IMR-90 (cell line): ENCODE data around the gene TEKT5. TPM values are rescaled to one million over a fixed set of nuclear protein-coding genes. Genes with fewer than 3 reads are reported as not detected.

Source experiments
- ATAC-seq: fragments of 200-7000 bp; cut with Tn5 transposase; 2 replicates; pipeline ENCODE4 v1.9.1; 2020; ENCODE audit warnings: low read depth, mild to moderate bottlenecking, moderate library complexity
- BruUV-seq: library from RNA; stranded (reverse); fragments of 400-500 nt; replicated peaks from 2 replicates; lab custom pipeline; 2021; lab: Mats Ljungman, UMichigan
- CTCF ChIA-PET: fragments of 300-600 bp; formaldehyde crosslinking; extraction: SDS; loops from one replicate; lab custom pipeline; 2021; ENCODE audit warnings: antibody characterized with exemption; lab: Yijun Ruan, JAX
- POLR2A ChIA-PET: fragments of 300-600 bp; sonication (Branson Sonifier 250); formaldehyde crosslinking; loops from one replicate; lab custom pipeline; 2022; ENCODE audit warnings: antibody characterized with exemption; ENCODE audit not compliant: unreplicated experiment; lab: Charles Lee
- DNase-seq: peaks from one replicate; pipeline ENCODE4 v3.0.0; 2013
- H2AFZ ChIP-seq: replicated peaks from 2 replicates; pipeline ENCODE3; 2013; ENCODE audit warnings: low read length, mild to moderate bottlenecking; ENCODE audit not compliant: poor library complexity
- H2AK5ac ChIP-seq: 2 replicates; pipeline ENCODE4 v1.6.1; 2013; ENCODE audit warnings: low read depth, low read length, inconsistent platforms
- H2AK9ac ChIP-seq: replicated peaks from 2 replicates; pipeline ENCODE3; 2013; ENCODE audit warnings: mild to moderate bottlenecking, low read depth, low read length, moderate library complexity; ENCODE audit not compliant: poor library complexity
- H2BK120ac ChIP-seq: 2 replicates; pipeline ENCODE4 v1.6.1; 2013; ENCODE audit warnings: low read depth, low read length, inconsistent platforms
- H2BK15ac ChIP-seq: 3 replicates; pipeline ENCODE4 v1.6.1; 2013; ENCODE audit warnings: low read depth, low read length, inconsistent platforms
- H2BK20ac ChIP-seq: 2 replicates; pipeline ENCODE4 v1.6.1; 2013; ENCODE audit warnings: low read depth, mild to moderate bottlenecking, inconsistent platforms, low read length, moderate library complexity
- H2BK5ac ChIP-seq: 2 replicates; pipeline ENCODE4 v1.6.1; 2013; ENCODE audit warnings: mild to moderate bottlenecking, low read depth, low read length, inconsistent platforms; ENCODE audit not compliant: poor library complexity, severe bottlenecking
- H3K14ac ChIP-seq: replicated peaks from 2 replicates; pipeline ENCODE4 v1.6.1; 2013; ENCODE audit warnings: low read depth, low read length, inconsistent platforms
- H3K18ac ChIP-seq: 2 replicates; pipeline ENCODE4 v1.6.1; 2013; ENCODE audit warnings: low read depth, low read length, control low read depth
- H3K23ac ChIP-seq: 2 replicates; pipeline ENCODE4 v1.6.1; 2013; ENCODE audit warnings: low read depth, low read length, inconsistent platforms
- H3K27ac ChIP-seq: 2 replicates; pipeline ENCODE4 v1.5.1; 2013; ENCODE audit warnings: mild to moderate bottlenecking, control low read depth, low read length; ENCODE audit not compliant: insufficient read depth
- H3K27me3 ChIP-seq: 2 replicates; pipeline ENCODE4 v1.6.1; 2013; ENCODE audit warnings: low read length; ENCODE audit not compliant: control insufficient read depth, insufficient read depth
- H3K36me3 ChIP-seq: 2 replicates; pipeline ENCODE4 v1.6.1; 2013; ENCODE audit warnings: low read length, mixed read lengths; ENCODE audit not compliant: control insufficient read depth, insufficient read depth
- H3K4ac ChIP-seq: 2 replicates; pipeline ENCODE4 v1.6.1; 2013; ENCODE audit warnings: low read depth, low read length, inconsistent platforms
- H3K4me1 ChIP-seq: 2 replicates; pipeline ENCODE4 v1.6.1; 2013; ENCODE audit warnings: low read length, mixed read lengths; ENCODE audit not compliant: control insufficient read depth, insufficient read depth
- H3K4me2 ChIP-seq: 2 replicates; pipeline ENCODE4 v1.6.1; 2013; ENCODE audit warnings: low read depth, mild to moderate bottlenecking, control low read depth, low read length, moderate library complexity
- H3K4me3 ChIP-seq: 2 replicates; pipeline ENCODE4 v1.5.1; 2013; ENCODE audit warnings: low read depth, mild to moderate bottlenecking, control low read depth, low read length, moderate library complexity; ENCODE audit not compliant: insufficient read depth
- H3K56ac ChIP-seq: 2 replicates; pipeline ENCODE4 v1.6.1; 2013; ENCODE audit warnings: low read length, inconsistent platforms; ENCODE audit not compliant: insufficient read depth; ENCODE audit errors: extremely low read depth
- H3K79me1 ChIP-seq, 2 experiments: 2 replicates each; pipeline ENCODE4 v1.6.1; 2013; ENCODE audit warnings: low read length in 2 of 2, inconsistent platforms in 1 of 2, low read depth in 1 of 2
- H3K9ac ChIP-seq: 2 replicates; pipeline ENCODE4 v1.6.1; 2013; ENCODE audit warnings: low read depth, low read length, control low read depth
- H3K9me1 ChIP-seq: 2 replicates; pipeline ENCODE4 v1.6.1; 2013; ENCODE audit warnings: low read length, inconsistent platforms; ENCODE audit not compliant: insufficient read depth
- H3K9me3 ChIP-seq: 2 replicates; pipeline ENCODE4 v1.6.1; 2013; ENCODE audit warnings: low read length; ENCODE audit not compliant: control insufficient read depth, insufficient read depth
- H4K20me1 ChIP-seq: 2 replicates; pipeline ENCODE4 v1.6.1; 2013; ENCODE audit warnings: low read length, inconsistent platforms; ENCODE audit not compliant: insufficient read depth
- H4K5ac ChIP-seq: 2 replicates; pipeline ENCODE4 v1.6.1; 2013; ENCODE audit warnings: mild to moderate bottlenecking, low read depth, low read length, control low read depth
- H4K8ac ChIP-seq, 2 experiments: 2 replicates each; pipeline ENCODE4 v1.6.1; 2013; ENCODE audit warnings: low read depth in 2 of 2, low read length in 2 of 2, control low read depth in 1 of 2, inconsistent platforms in 1 of 2
- H4K91ac ChIP-seq: 2 replicates; pipeline ENCODE4 v1.6.1; 2013; ENCODE audit warnings: low read depth, low read length, inconsistent platforms; ENCODE audit not compliant: insufficient read depth
- BHLHE40 ChIP-seq: fragments of 150-350 bp; IDR thresholded peaks from 2 replicates; pipeline ENCODE4 v1.6.1; 2016; ENCODE audit warnings: mild to moderate bottlenecking, low read depth, low read length
- CEBPB ChIP-seq: IDR thresholded peaks from 2 replicates; pipeline ENCODE4 v1.6.1; 2012; ENCODE audit warnings: low read depth, low read length, improper control_type of control experiment
- CHD1 ChIP-seq: IDR thresholded peaks from 2 replicates; pipeline ENCODE4 v1.6.1; 2012; ENCODE audit warnings: low read depth, low read length, improper control_type of control experiment
- CTCF ChIP-seq: conservative IDR thresholded peaks from 2 replicates; pipeline ENCODE4 v1.5.1; 2012; ENCODE audit warnings: mild to moderate bottlenecking, low read depth, low read length, improper control_type of control experiment
- ELK1 ChIP-seq: fragments of 150-350 bp; IDR thresholded peaks from 2 replicates; pipeline ENCODE4 v1.6.1; 2016; ENCODE audit warnings: low read depth, mild to moderate bottlenecking, low read length, moderate library complexity, borderline replicate concordance
- FOS ChIP-seq: fragments of 150-350 bp; IDR thresholded peaks from 2 replicates; pipeline ENCODE4 v1.6.1; 2016; ENCODE audit warnings: low read depth, low read length
- MAFK ChIP-seq: IDR thresholded peaks from 2 replicates; pipeline ENCODE4 v1.6.1; 2012; ENCODE audit warnings: low read depth, low read length, improper control_type of control experiment
- MAZ ChIP-seq: IDR thresholded peaks from 2 replicates; pipeline ENCODE4 v1.6.1; 2012; ENCODE audit warnings: low read depth, mild to moderate bottlenecking, low read length, improper control_type of control experiment, moderate library complexity, borderline replicate concordance
- MXI1 ChIP-seq: IDR thresholded peaks from 2 replicates; pipeline ENCODE4 v1.6.1; 2012; ENCODE audit warnings: low read depth, mild to moderate bottlenecking, low read length, moderate library complexity, borderline replicate concordance
- NFE2L2 ChIP-seq: fragments of 150-350 bp; IDR thresholded peaks from 2 replicates; pipeline ENCODE4 v1.6.1; 2016; ENCODE audit warnings: low read depth, mild to moderate bottlenecking, low read length
- POLR2A ChIP-seq: IDR thresholded peaks from 2 replicates; pipeline ENCODE4 v1.6.1; 2012; ENCODE audit warnings: mild to moderate bottlenecking, low read depth, low read length
- RAD21 ChIP-seq: IDR thresholded peaks from 2 replicates; pipeline ENCODE4 v1.6.1; 2012; ENCODE audit warnings: low read length, improper control_type of control experiment
- RCOR1 ChIP-seq: IDR thresholded peaks from 2 replicates; pipeline ENCODE4 v1.6.1; 2012; ENCODE audit warnings: mild to moderate bottlenecking, low read length, improper control_type of control experiment; ENCODE audit not compliant: insufficient replicate concordance
- RFX5 ChIP-seq: IDR thresholded peaks from 2 replicates; pipeline ENCODE4 v1.8.0; 2012; ENCODE audit warnings: low read depth, mild to moderate bottlenecking, low read length, moderate library complexity
- SMC3 ChIP-seq: fragments of 150-350 bp; IDR thresholded peaks from 2 replicates; pipeline ENCODE4 v1.6.1; 2016; ENCODE audit warnings: low read depth, mild to moderate bottlenecking, antibody characterized with exemption, low read length, moderate library complexity
- USF2 ChIP-seq: fragments of 150-350 bp; IDR thresholded peaks from 2 replicates; pipeline ENCODE4 v1.6.1; 2017; ENCODE audit warnings: mild to moderate bottlenecking, antibody characterized with exemption, low read length, low read depth
- WGBS, 2 experiments: methylation state at CpG; one replicate each; pipeline versions ENCODE4 v1.1.5 to v1.1.7; 2013; ENCODE audit warnings: missing lambda C conversion rate in 2 of 2; ENCODE audit not compliant: insufficient read length in 1 of 2; ENCODE audit errors: extremely low coverage in 2 of 2; 5-methylcytosine and 5-hydroxymethylcytosine counted together
- dilution Hi-C: fragments of 300-500 bp; cut with HindIII; formaldehyde crosslinking; loops from one replicate; pipeline ENCODE4 v1.14.3; 2018; ENCODE audit warnings: low sequenced_read_pairs; ENCODE audit not compliant: unreplicated experiment
- in situ Hi-C: fragments of 300-500 bp; cut with MboI; formaldehyde crosslinking; loops from 3 replicates; pipeline ENCODE4 v1.14.3; 2019; ENCODE audit warnings: low sequenced_read_pairs, inconsistent platforms, mixed read lengths
- intact Hi-C: fragments of 100-400 bp; cut with micrococcal nuclease; formaldehyde crosslinking; loops from 2 replicates; pipeline ENCODE4 v1.10.0; 2022
- polyA plus RNA-seq, 3 experiments: library from polyadenylated mRNA; depleted of rRNA; stranded (reverse); fragments of >200 nt; gene quantifications; 2 replicates each; pipeline ENCODE4 v1.2.3, GENCODE V29; 2012; ENCODE audit warnings: low replicate concordance in 1 of 3
- total RNA-seq: library from RNA; depleted of rRNA; stranded (reverse); fragments of >200 nt; gene quantifications from 2 replicates; pipeline ENCODE4 v1.2.3, GENCODE V29; 2012

The TEKT5 gene
- total and polyA plus RNA-seq, 2 of the 4 experiments (the other 2 are of a cell fraction), result 0.17 TPM; not detected in 1

GRCh38 chr16:10611825-10612342, 82.8 kb downstream of the TEKT5 start:
- H2AFZ ChIP-seq, result no peak overlapping the region
- H2AK9ac ChIP-seq, result no peak overlapping the region
- ATAC-seq (no peak), DNase-seq (no peak)
- peaks cover 9% of the 10 kb centered on the region for H3K4me1 ChIP-seq
- H3K9me1 ChIP-seq, result no peaks in the 10 kb centered on the region
- H3K27me3 ChIP-seq, result no peaks in the 10 kb centered on the region; the same call in 1 of the 2 replicates
- H3K27ac ChIP-seq, result no peak overlapping the region
- H3K23ac ChIP-seq, result no peak overlapping the region
- H3K9me3 ChIP-seq, result no peaks in the 10 kb centered on the region
- H2BK5ac ChIP-seq, result no peak overlapping the region
- no peak overlapping the region for H3K56ac ChIP-seq
- no peak overlapping the region for H4K8ac ChIP-seq
- intact Hi-C loops (no loop called here), in situ Hi-C loops (no loop called here), dilution Hi-C loops (no loop called here)
- H2AK5ac ChIP-seq, result 0 out of 2 replicates have a peak overlapping the region, but pooled peaks have one; percentile 9
- CTCF ChIA-PET, result no interaction called here
- no peak overlapping the region for H4K91ac ChIP-seq
- 52% methylated on average over 3 of the region's 6 CpGs; no CpG with 5 or more reads in 1 of the 2 experiments for WGBS, 2 experiments
- no peaks in the 10 kb centered on the region for H3K36me3 ChIP-seq
- no peak overlapping the region for H3K18ac ChIP-seq
- POLR2A ChIA-PET, result no interaction called here
- no peak overlapping the region for H3K4me3 ChIP-seq
- no peak for TF ChIP-seq MXI1
- TF ChIP-seq USF2, result no peak
- TF ChIP-seq RAD21, result no peak
- no peak for TF ChIP-seq CTCF
- TF ChIP-seq RCOR1, result no peak
- TF ChIP-seq MAZ, result no peak
- TF ChIP-seq SMC3, result no peak
- no peak for TF ChIP-seq RFX5
- no peak for TF ChIP-seq CEBPB
- no peak for TF ChIP-seq NFE2L2
- TF ChIP-seq MAFK, result no peak
- no peak for TF ChIP-seq ELK1
- no peak for TF ChIP-seq CHD1
- TF ChIP-seq FOS, result no peak
- TF ChIP-seq POLR2A, result no peak
- no peak for TF ChIP-seq BHLHE40
- H2BK15ac ChIP-seq, result no peak overlapping the region
- 0 out of 2 replicates have a peak overlapping the region, but pooled peaks have one; percentile 3 for H2BK20ac ChIP-seq
- no peak overlapping the region for H2BK120ac ChIP-seq
- no peak overlapping the region for H3K4ac ChIP-seq
- no peaks in the 10 kb centered on the region for H4K20me1 ChIP-seq
- H3K4me2 ChIP-seq, result no peak overlapping the region
- BruUV-seq, result no TSS peak
- H4K5ac ChIP-seq, result no peak overlapping the region
- no peak overlapping the region for H3K9ac ChIP-seq
- H3K14ac ChIP-seq, result no peak overlapping the region
- no peaks in the 10 kb centered on the region for H3K79me1 ChIP-seq
